PC-9 (cell line): Measurements from ENCODE around the gene TMEM161B.

Experiments used
- EZH2 ChIP-seq: fragments of 200-600 bp; sonication (generic); IDR thresholded peaks from 2 replicates; pipeline ENCODE4 v1.8.0; 2017; ENCODE audit warnings: antibody characterized with exemption, low read depth
- TF ChIP-seq, protein P1 (sequence below): fragments of 200-600 bp; sonication (generic); conservative IDR thresholded peaks from 2 replicates; pipeline ENCODE4 v1.6.1; 2017; ENCODE audit warnings: mixed run types, antibody characterized with exemption, mild to moderate bottlenecking, moderate library complexity

- TF ChIP-seq, protein P1, sequence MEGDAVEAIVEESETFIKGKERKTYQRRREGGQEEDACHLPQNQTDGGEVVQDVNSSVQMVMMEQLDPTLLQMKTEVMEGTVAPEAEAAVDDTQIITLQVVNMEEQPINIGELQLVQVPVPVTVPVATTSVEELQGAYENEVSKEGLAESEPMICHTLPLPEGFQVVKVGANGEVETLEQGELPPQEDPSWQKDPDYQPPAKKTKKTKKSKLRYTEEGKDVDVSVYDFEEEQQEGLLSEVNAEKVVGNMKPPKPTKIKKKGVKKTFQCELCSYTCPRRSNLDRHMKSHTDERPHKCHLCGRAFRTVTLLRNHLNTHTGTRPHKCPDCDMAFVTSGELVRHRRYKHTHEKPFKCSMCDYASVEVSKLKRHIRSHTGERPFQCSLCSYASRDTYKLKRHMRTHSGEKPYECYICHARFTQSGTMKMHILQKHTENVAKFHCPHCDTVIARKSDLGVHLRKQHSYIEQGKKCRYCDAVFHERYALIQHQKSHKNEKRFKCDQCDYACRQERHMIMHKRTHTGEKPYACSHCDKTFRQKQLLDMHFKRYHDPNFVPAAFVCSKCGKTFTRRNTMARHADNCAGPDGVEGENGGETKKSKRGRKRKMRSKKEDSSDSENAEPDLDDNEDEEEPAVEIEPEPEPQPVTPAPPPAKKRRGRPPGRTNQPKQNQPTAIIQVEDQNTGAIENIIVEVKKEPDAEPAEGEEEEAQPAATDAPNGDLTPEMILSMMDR: no peak
- TF ChIP-seq EZH2: no peak
Measured at GRCh38 chr5:88238732-88239131, 29.9 kb downstream of the TMEM161B start.
